ENCODE results near the gene C13orf46. TPM values are rescaled to one million over a fixed set of nuclear protein-coding genes. Genes with fewer than 3 reads are reported as not detected.

C13orf46 gene
- total RNA-seq, 4 donors from 2014 or later, result 0.41 to 77.4 (median 1.1) TPM; not detected in 1

DNA sequence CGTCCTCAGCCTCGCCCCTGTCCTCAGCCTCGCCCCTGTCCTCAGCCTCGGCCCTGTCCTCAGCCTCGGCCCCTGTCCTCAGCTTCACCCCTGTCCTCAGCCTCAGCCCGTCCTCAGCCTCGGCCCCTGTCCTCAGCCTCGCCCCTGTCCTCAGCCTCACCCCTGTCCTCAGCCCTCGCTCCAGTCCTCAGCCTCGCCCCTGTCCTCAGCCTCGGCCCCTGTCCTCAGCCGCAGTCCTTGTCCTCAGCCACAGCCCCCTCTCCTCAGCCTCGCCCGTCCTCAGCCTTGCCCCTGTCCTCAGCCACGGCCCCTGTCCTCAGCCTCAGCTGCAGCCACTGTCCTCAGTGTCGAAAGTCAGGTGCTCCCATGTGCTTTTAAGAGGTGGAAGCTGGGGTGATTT lies 10.5 kb downstream of the C13orf46 start:
- Histone ChIP-seq H3K36me3 (no peaks in the 10 kb centered on the region), H3K27me3 (no peaks in the 10 kb centered on the region), H3K9me3 (peaks cover 0 to 12% of the 10 kb centered on the region in 2 donors), H3K4me3 (no peak overlapping the region), H3K4me1 (no peaks in the 10 kb centered on the region), H3K27ac (no peak overlapping the region)
- in situ Hi-C loops (cut with MboI; ENCODE audit: low pct_ligation_motif_present in 1 of 4, low pct_unique_long_range_greater_than_20kb in 1 of 4, low sequenced_read_pairs in 3 of 4), result loop anchor here in 1 of 4 donors (10.0 kb wide), 1 partner anchor 161 kb away; no protein-coding TSS in a partner anchor
- WGBS, 2 donors (ENCODE audit: low coverage in 1 of 2), result 88 to 97% methylated on average over 6 to 16 of the region's 16 CpGs
- TF ChIP-seq POLR2A (IDR thresholded peaks at IDR 0.05) (no peak), EP300 (IDR thresholded peaks at IDR 0.05; ENCODE audit: low read depth) (no peak), POLR2AphosphoS5 (IDR thresholded peaks at IDR 0.05) (no peak)
- TF ChIP-seq, protein P1, sequence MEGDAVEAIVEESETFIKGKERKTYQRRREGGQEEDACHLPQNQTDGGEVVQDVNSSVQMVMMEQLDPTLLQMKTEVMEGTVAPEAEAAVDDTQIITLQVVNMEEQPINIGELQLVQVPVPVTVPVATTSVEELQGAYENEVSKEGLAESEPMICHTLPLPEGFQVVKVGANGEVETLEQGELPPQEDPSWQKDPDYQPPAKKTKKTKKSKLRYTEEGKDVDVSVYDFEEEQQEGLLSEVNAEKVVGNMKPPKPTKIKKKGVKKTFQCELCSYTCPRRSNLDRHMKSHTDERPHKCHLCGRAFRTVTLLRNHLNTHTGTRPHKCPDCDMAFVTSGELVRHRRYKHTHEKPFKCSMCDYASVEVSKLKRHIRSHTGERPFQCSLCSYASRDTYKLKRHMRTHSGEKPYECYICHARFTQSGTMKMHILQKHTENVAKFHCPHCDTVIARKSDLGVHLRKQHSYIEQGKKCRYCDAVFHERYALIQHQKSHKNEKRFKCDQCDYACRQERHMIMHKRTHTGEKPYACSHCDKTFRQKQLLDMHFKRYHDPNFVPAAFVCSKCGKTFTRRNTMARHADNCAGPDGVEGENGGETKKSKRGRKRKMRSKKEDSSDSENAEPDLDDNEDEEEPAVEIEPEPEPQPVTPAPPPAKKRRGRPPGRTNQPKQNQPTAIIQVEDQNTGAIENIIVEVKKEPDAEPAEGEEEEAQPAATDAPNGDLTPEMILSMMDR (IDR thresholded peaks at IDR 0.05), result no peak
- DNase-seq, result no peak
- intact Hi-C loops (cut with DNase I; ENCODE audit: low total_unique reads), result no loop called here

- H3K4me3 ChIP-seq, result no peak overlapping the region
- DNase-seq, result no peak
- WGBS, 2 donors (ENCODE audit: low coverage in 1 of 2), result 89 to 96% methylated on average over 8 to 17 of the region's 17 CpGs
- H3K27me3 ChIP-seq, result no peaks in the 10 kb centered on the region
- in situ Hi-C loops (cut with MboI; ENCODE audit: low pct_ligation_motif_present in 1 of 4, low pct_unique_long_range_greater_than_20kb in 1 of 4, low sequenced_read_pairs in 3 of 4), result loop anchor here in 1 of 4 donors (10.0 kb wide), 1 partner anchor 162 kb away; no protein-coding TSS in a partner anchor
- H3K9me3 ChIP-seq, result peaks cover 0 to 12% of the 10 kb centered on the region in 2 donors
- TF ChIP-seq, protein P1 (IDR thresholded peaks at IDR 0.05), result no peak
- TF ChIP-seq POLR2A (IDR thresholded peaks at IDR 0.05) (no peak), POLR2AphosphoS5 (IDR thresholded peaks at IDR 0.05) (no peak), EP300 (IDR thresholded peaks at IDR 0.05; ENCODE audit: low read depth) (no peak)
- H3K36me3 ChIP-seq, result no peaks in the 10 kb centered on the region
- intact Hi-C loops (cut with DNase I; ENCODE audit: low total_unique reads), result no loop called here
- no peaks in the 10 kb centered on the region for H3K4me1 ChIP-seq
- no peak overlapping the region for H3K27ac ChIP-seq
Measured at GRCh38 chr13:113962975-113963374, 10.9 kb downstream of the C13orf46 start.

DNA sequence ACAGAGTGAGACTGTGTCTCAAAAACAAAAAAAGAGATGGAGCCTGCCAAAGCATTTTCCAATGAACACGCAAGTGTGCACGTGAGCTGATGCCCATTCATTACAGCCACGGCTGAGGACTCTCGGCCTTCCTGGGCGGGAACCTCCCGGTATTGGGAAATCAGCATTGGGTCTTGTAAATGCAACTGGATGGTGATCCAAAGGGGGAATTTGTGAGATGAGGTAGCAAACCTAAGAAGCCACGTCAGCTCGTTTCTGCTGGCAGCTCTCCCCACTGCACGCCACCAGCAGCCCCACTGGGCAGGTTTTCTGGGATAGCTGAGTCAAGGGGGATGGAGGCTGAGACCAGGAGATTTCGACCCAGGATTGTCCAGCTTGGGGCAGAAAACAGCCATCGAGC lies 11.5 kb downstream of the C13orf46 start:
- peaks cover 0 to 12% of the 10 kb centered on the region in 2 donors for H3K9me3 ChIP-seq
- no peak for TF ChIP-seq POLR2AphosphoS5 (IDR thresholded peaks at IDR 0.05)
- no peak for TF ChIP-seq EP300 (IDR thresholded peaks at IDR 0.05; ENCODE audit: low read depth)
- no peaks in the 10 kb centered on the region for H3K4me1 ChIP-seq
- H3K27me3 ChIP-seq, result no peaks in the 10 kb centered on the region
- DNase-seq, result no peak
- H3K27ac ChIP-seq, result no peak overlapping the region
- no peak overlapping the region for H3K4me3 ChIP-seq
- 93% methylated on average over 11 of the region's 11 CpGs; no CpG with 5 or more reads in 1 of the 2 donors for WGBS, 2 donors (ENCODE audit: low coverage in 1 of 2)
- intact Hi-C loops (cut with DNase I; ENCODE audit: low total_unique reads) (no loop called here), in situ Hi-C loops (cut with MboI; ENCODE audit: low pct_ligation_motif_present in 1 of 4, low pct_unique_long_range_greater_than_20kb in 1 of 4, low sequenced_read_pairs in 3 of 4) (loop anchor here in 1 of 4 donors (10.0 kb wide), 1 partner anchor 162 kb away; no protein-coding TSS in a partner anchor)
- H3K36me3 ChIP-seq, result no peaks in the 10 kb centered on the region

DNA sequence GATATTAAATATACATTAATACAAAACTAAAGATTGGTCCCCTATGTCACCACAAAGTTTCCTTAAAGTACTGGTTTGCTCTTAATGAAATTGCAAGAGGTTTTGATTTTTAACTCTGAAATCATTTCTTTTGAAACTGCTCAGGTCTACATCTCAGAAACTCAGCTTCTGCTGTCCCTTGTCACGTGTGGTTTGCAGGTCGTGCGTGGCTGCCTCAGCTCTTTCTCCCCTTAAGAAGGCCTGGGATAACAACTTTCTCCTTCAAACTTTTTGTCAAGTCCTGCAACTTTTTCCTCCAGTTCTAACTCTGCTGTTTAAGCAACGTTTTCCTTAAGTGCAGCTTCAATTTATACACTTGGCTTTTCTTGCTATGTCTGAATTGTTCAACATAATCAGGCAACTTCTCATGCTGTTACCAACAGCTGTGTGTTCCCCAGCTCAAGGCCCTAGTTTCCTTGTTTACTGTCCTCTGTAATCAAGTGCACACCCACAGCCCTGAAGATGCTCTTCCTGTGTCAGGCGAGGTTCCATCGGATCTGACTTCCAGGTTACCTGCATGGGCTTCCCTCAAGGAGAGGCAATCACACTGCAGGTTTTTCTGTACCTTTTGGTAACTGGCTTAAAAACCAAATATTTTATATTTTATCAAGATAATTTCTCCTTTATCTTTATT lies 13.5 kb downstream of the C13orf46 start:
- intact Hi-C loops (cut with DNase I; ENCODE audit: low total_unique reads), result no loop called here
- Histone ChIP-seq H3K27ac (no peak overlapping the region), H3K27me3 (no peaks in the 10 kb centered on the region), H3K36me3 (no peaks in the 10 kb centered on the region), H3K4me3 (no peak overlapping the region), H3K4me1 (no peaks in the 10 kb centered on the region), H3K9me3 (peaks cover 0 to 12% of the 10 kb centered on the region in 2 donors)
- DNase-seq, result no peak
- TF ChIP-seq POLR2A (IDR thresholded peaks at IDR 0.05), result no peak
- in situ Hi-C loops (cut with MboI; ENCODE audit: low pct_ligation_motif_present in 1 of 4, low pct_unique_long_range_greater_than_20kb in 1 of 4, low sequenced_read_pairs in 3 of 4), result loop anchor here in 1 of 4 donors (10.0 kb wide), 1 partner anchor 164 kb away; no protein-coding TSS in a partner anchor
- whole genome bisulfite sequencing, 2 donors (ENCODE audit: low coverage in 1 of 2), result 80 to 84% methylated on average over 6 of the region's 6 CpGs

DNA sequence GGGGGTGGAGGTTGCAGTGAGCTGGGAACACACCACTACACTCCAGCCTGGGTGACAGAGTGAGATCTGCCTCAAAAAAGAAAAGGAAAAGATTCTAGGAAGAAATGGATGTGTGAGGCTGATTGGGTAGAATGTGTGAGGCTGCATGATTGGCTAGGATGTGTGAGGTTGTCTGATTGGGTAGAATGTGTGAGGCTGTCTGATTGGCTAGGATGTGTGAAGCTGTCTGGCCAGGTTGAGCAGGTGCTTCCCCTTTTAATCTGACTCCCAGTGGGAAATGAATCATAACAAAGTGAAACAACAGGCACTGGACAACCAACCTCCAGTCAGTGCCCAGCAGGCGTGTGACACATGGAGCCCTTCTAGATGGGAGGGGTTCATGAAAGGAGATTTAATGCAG lies 14.7 kb downstream of the C13orf46 start:
- H3K9me3 ChIP-seq, result peaks cover 0 to 12% of the 10 kb centered on the region in 2 donors
- no peaks in the 10 kb centered on the region for H3K4me1 ChIP-seq
- 83 to 93% methylated on average over 1 of the region's 1 CpG for WGBS, 2 donors (ENCODE audit: low coverage in 1 of 2)
- no peaks in the 10 kb centered on the region for H3K27me3 ChIP-seq
- H3K36me3 ChIP-seq, result no peaks in the 10 kb centered on the region
- H3K4me3 ChIP-seq, result no peak overlapping the region
- intact Hi-C loops (cut with DNase I; ENCODE audit: low total_unique reads), result no loop called here
- no peak for DNase-seq
- TF ChIP-seq, protein P1 (IDR thresholded peaks at IDR 0.05), result no peak
- TF ChIP-seq EP300 (IDR thresholded peaks at IDR 0.05; ENCODE audit: low read depth), result no peak
- no peak for TF ChIP-seq POLR2A (IDR thresholded peaks at IDR 0.05)
- TF ChIP-seq POLR2AphosphoS5 (IDR thresholded peaks at IDR 0.05), result no peak
- H3K27ac ChIP-seq, result no peak overlapping the region
- in situ Hi-C loops (cut with MboI; ENCODE audit: low pct_ligation_motif_present in 1 of 4, low pct_unique_long_range_greater_than_20kb in 1 of 4, low sequenced_read_pairs in 3 of 4), result no loop called here
